ENCODE data around the gene SPINDOC. TPM values are rescaled to one million over a fixed set of nuclear protein-coding genes. Genes with fewer than 3 reads are reported as not detected.

SPINDOC gene
- total RNA-seq, 1 donor from 2014 or later, result 77.8 TPM

- H3K9me3 Mint-ChIP-seq (ENCODE audit: low read depth), result no peaks in the 10 kb centered on the region
- peaks cover 19% of the 10 kb centered on the region for H3K4me1 Mint-ChIP-seq (ENCODE audit: low read depth)
- H3K27ac Mint-ChIP-seq, result peak overlapping the region; percentile 11
- no peak for DNase-seq (ENCODE audit: low spot score, unreplicated experiment)
- TF ChIP-seq CTCF (IDR thresholded peaks at IDR 0.05; ENCODE audit: unreplicated experiment), result no peak
- H3K27me3 Mint-ChIP-seq, result peaks cover 10% of the 10 kb centered on the region
- peak overlapping the region; percentile 20 for H3K4me3 Mint-ChIP-seq (ENCODE audit: low read depth)
- peaks cover 21% of the 10 kb centered on the region for H3K36me3 Mint-ChIP-seq (ENCODE audit: insufficient read depth)
Observed at GRCh38 chr11:63816166-63816565, 2.9 kb downstream of the SPINDOC start.

- Mint-ChIP-seq H3K36me3 (ENCODE audit: insufficient read depth) (peaks cover 22% of the 10 kb centered on the region), H3K9me3 (ENCODE audit: low read depth) (no peaks in the 10 kb centered on the region), H3K4me3 (ENCODE audit: low read depth) (no peak overlapping the region), H3K27me3 (peaks cover 6% of the 10 kb centered on the region), H3K4me1 (ENCODE audit: low read depth) (peaks cover 19% of the 10 kb centered on the region), H3K27ac (no peak overlapping the region)
- TF ChIP-seq CTCF (IDR thresholded peaks at IDR 0.05; ENCODE audit: unreplicated experiment), result no peak
- DNase-seq (ENCODE audit: low spot score, unreplicated experiment), result no peak
Observed at GRCh38 chr11:63816732-63817131, 3.5 kb downstream of the SPINDOC start.

GRCh38 chr11:63817758-63818498 is 4.7 kb downstream of the SPINDOC start:
- Mint-ChIP-seq H3K4me1 (ENCODE audit: low read depth) (peaks cover 17% of the 10 kb centered on the region), H3K27me3 (no peaks in the 10 kb centered on the region), H3K36me3 (ENCODE audit: insufficient read depth) (peaks cover 29% of the 10 kb centered on the region), H3K4me3 (ENCODE audit: low read depth) (no peak overlapping the region), H3K27ac (no peak overlapping the region), H3K9me3 (ENCODE audit: low read depth) (no peaks in the 10 kb centered on the region)
- no peak for DNase-seq (ENCODE audit: low spot score, unreplicated experiment)
- TF ChIP-seq CTCF (IDR thresholded peaks at IDR 0.05; ENCODE audit: unreplicated experiment), result no peak

GRCh38 chr11:63818609-63819008 is 5.4 kb downstream of the SPINDOC start:
- DNase-seq (ENCODE audit: low spot score, unreplicated experiment), result no peak
- Mint-ChIP-seq H3K27ac (no peak overlapping the region), H3K9me3 (ENCODE audit: low read depth) (no peaks in the 10 kb centered on the region), H3K4me1 (ENCODE audit: low read depth) (peaks cover 17% of the 10 kb centered on the region), H3K27me3 (no peaks in the 10 kb centered on the region), H3K36me3 (ENCODE audit: insufficient read depth) (peaks cover 33% of the 10 kb centered on the region), H3K4me3 (ENCODE audit: low read depth) (no peak overlapping the region)
- no peak for TF ChIP-seq CTCF (IDR thresholded peaks at IDR 0.05; ENCODE audit: unreplicated experiment)

- no peak for TF ChIP-seq CTCF (IDR thresholded peaks at IDR 0.05; ENCODE audit: unreplicated experiment)
- no peaks in the 10 kb centered on the region for H3K9me3 Mint-ChIP-seq (ENCODE audit: low read depth)
Observed at GRCh38 chr11:63821411-63821810, 8.2 kb downstream of the SPINDOC start.

More at GRCh38 chr11:63821411-63821810, 8.2 kb downstream of the SPINDOC start:
- no peak overlapping the region for H3K27ac Mint-ChIP-seq
- no peaks in the 10 kb centered on the region for H3K27me3 Mint-ChIP-seq
- DNase-seq (ENCODE audit: low spot score, unreplicated experiment), result no peak
- H3K36me3 Mint-ChIP-seq (ENCODE audit: insufficient read depth), result peaks cover 37% of the 10 kb centered on the region
- H3K4me3 Mint-ChIP-seq (ENCODE audit: low read depth), result no peak overlapping the region
- H3K4me1 Mint-ChIP-seq (ENCODE audit: low read depth), result no peaks in the 10 kb centered on the region

All from progenitor cell of endocrine pancreas (in vitro differentiated cells).